ENCODE measurements around the gene CMTR2. TPM values are rescaled to one million over a fixed set of nuclear protein-coding genes. Genes with fewer than 3 reads are reported as not detected.
A peak's percentile ranks its signal among the peaks of the same experiment; 100 is the strongest.

The CMTR2 gene
- total RNA-seq, 1 donor from 2014 or later: 31.4 TPM

- no peak for DNase-seq (ENCODE audit: low spot score, unreplicated experiment)
- H3K27ac Mint-ChIP-seq: peak overlapping the region; percentile 95
- peak overlapping the region; percentile 79 for H3K4me3 Mint-ChIP-seq (ENCODE audit: low read depth)
- H3K36me3 Mint-ChIP-seq (ENCODE audit: insufficient read depth): peaks cover 14% of the 10 kb centered on the region
- TF ChIP-seq, protein P1, sequence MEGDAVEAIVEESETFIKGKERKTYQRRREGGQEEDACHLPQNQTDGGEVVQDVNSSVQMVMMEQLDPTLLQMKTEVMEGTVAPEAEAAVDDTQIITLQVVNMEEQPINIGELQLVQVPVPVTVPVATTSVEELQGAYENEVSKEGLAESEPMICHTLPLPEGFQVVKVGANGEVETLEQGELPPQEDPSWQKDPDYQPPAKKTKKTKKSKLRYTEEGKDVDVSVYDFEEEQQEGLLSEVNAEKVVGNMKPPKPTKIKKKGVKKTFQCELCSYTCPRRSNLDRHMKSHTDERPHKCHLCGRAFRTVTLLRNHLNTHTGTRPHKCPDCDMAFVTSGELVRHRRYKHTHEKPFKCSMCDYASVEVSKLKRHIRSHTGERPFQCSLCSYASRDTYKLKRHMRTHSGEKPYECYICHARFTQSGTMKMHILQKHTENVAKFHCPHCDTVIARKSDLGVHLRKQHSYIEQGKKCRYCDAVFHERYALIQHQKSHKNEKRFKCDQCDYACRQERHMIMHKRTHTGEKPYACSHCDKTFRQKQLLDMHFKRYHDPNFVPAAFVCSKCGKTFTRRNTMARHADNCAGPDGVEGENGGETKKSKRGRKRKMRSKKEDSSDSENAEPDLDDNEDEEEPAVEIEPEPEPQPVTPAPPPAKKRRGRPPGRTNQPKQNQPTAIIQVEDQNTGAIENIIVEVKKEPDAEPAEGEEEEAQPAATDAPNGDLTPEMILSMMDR (IDR thresholded peaks at IDR 0.05; ENCODE audit: unreplicated experiment): no peak
- H3K9me3 Mint-ChIP-seq (ENCODE audit: low read depth): no peaks in the 10 kb centered on the region
- no peaks in the 10 kb centered on the region for H3K27me3 Mint-ChIP-seq
- H3K4me1 Mint-ChIP-seq (ENCODE audit: low read depth): peaks cover 17% of the 10 kb centered on the region
These were observed 672 bp downstream of the CMTR2 start for GRCh38 chr16:71288570-71288889.

- Mint-ChIP-seq H3K4me3 (ENCODE audit: low read depth) (peak overlapping the region; percentile 79), H3K4me1 (ENCODE audit: low read depth) (peaks cover 17% of the 10 kb centered on the region), H3K9me3 (ENCODE audit: low read depth) (no peaks in the 10 kb centered on the region), H3K27ac (peak overlapping the region; percentile 95), H3K27me3 (no peaks in the 10 kb centered on the region), H3K36me3 (ENCODE audit: insufficient read depth) (peaks cover 16% of the 10 kb centered on the region)
- DNase-seq (ENCODE audit: low spot score, unreplicated experiment): no peak
- TF ChIP-seq, protein P1 (IDR thresholded peaks at IDR 0.05; ENCODE audit: unreplicated experiment): no peak
These were observed 1.3 kb downstream of the CMTR2 start for GRCh38 chr16:71287911-71288310.

DNA sequence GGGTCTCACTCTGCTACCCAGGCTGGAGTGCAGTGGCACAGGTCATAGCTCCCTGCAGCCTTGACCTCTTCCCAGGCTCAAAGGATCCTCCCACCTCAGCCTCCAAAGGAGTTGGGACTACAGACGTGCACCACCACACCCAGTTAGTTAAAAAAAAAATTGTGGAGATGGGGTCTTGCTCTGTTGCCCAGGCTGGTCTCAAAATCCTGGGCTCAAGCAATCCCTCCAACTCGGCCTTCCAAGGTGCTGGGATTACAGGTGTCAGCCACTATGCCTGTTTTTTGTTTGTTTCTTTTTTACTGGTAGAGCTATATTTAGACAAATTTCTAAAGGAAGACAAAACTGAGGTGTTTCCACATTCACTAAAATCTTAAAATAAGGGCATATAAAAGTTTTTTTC lies 1.7 kb downstream of the CMTR2 start:
- no peak for DNase-seq (ENCODE audit: low spot score, unreplicated experiment)
- Mint-ChIP-seq H3K9me3 (ENCODE audit: low read depth) (no peaks in the 10 kb centered on the region), H3K4me3 (ENCODE audit: low read depth) (no peak overlapping the region), H3K36me3 (ENCODE audit: insufficient read depth) (peaks cover 17% of the 10 kb centered on the region), H3K27me3 (no peaks in the 10 kb centered on the region), H3K4me1 (ENCODE audit: low read depth) (peaks cover 17% of the 10 kb centered on the region), H3K27ac (no peak overlapping the region)
- TF ChIP-seq, protein P1 (IDR thresholded peaks at IDR 0.05; ENCODE audit: unreplicated experiment): no peak

DNA sequence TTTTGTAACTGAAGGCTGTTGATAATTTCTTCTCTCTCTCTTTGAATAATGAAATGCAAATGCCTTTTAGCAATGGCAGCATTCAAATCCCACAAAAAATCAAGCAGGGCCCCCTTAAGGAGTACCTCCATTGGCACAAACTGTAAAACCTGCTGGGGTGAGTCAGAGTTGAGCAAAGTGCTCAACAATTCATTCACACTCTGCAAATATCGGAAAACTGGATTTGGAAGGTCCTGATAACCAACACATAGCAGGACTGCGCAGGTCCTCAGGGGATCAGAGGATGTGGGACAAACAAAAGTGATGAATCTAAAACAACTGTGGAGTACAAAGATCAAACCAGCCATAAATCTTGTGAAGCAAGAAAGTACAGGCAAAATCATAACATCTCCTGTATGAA lies 5.6 kb downstream of the CMTR2 start:
- no peaks in the 10 kb centered on the region for H3K9me3 Mint-ChIP-seq (ENCODE audit: low read depth)
- H3K27me3 Mint-ChIP-seq: no peaks in the 10 kb centered on the region
- DNase-seq (ENCODE audit: low spot score, unreplicated experiment): no peak
- TF ChIP-seq, protein P1 (IDR thresholded peaks at IDR 0.05; ENCODE audit: unreplicated experiment): no peak
- no peak overlapping the region for H3K4me3 Mint-ChIP-seq (ENCODE audit: low read depth)
- H3K36me3 Mint-ChIP-seq (ENCODE audit: insufficient read depth): peaks cover 20% of the 10 kb centered on the region
- H3K27ac Mint-ChIP-seq: no peak overlapping the region
- H3K4me1 Mint-ChIP-seq (ENCODE audit: low read depth): peaks cover 14% of the 10 kb centered on the region

DNA sequence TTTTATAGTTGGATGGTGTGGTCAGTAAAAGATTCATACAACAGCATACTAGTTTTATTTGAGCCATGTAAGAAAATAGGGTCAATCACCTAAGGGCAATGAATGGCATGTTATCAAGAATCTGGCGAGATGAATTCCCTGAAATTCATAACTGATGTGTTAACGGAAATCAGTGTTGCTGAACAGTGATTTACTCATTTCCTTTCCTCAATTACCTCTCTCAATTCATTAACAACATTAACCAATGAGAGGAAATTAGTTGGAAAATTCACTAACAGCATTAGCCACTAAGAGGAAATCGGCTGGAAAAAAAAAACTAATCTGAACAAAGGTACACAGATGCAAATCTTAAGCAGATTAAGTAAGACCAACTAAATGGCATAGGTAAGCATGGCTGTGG lies 6.3 kb downstream of the CMTR2 start:
- no peak overlapping the region for H3K27ac Mint-ChIP-seq
- peaks cover 20% of the 10 kb centered on the region for H3K36me3 Mint-ChIP-seq (ENCODE audit: insufficient read depth)
- no peak overlapping the region for H3K4me3 Mint-ChIP-seq (ENCODE audit: low read depth)
- DNase-seq (ENCODE audit: low spot score, unreplicated experiment): no peak
- H3K9me3 Mint-ChIP-seq (ENCODE audit: low read depth): no peaks in the 10 kb centered on the region
- TF ChIP-seq, protein P1 (IDR thresholded peaks at IDR 0.05; ENCODE audit: unreplicated experiment): no peak
- peaks cover 8% of the 10 kb centered on the region for H3K4me1 Mint-ChIP-seq (ENCODE audit: low read depth)
- no peaks in the 10 kb centered on the region for H3K27me3 Mint-ChIP-seq
